Endothelial cell of hepatic sinusoid (primary cell): Measurements from ENCODE around the gene CFAP210.
"Not testable (repeated sequence)": the region's sequence is repeated elsewhere in the genome, so short reads cannot be mapped to it uniquely, and the experiment has no call there.

Experiments
- in situ Hi-C: cut with HindIII; loops from 2 replicates; pipeline ENCODE4 v1.10.0; 2017; ENCODE audit warnings: low sequenced_read_pairs

CFAP210 gene

GRCh38 chr2:169713331-169713730 lies 19.1 kb upstream of the CFAP210 start:
- in situ Hi-C loops = no loop called here

GRCh38 chr2:169712791-169713227 lies 18.6 kb upstream of the CFAP210 start:
- in situ Hi-C loops = no loop called here

GRCh38 chr2:169711751-169712509 lies 17.7 kb upstream of the CFAP210 start:
- in situ Hi-C loops = no loop called here

- in situ Hi-C loops = no loop called here
Observed at GRCh38 chr2:169709981-169710380, 15.8 kb upstream of the CFAP210 start.

- in situ Hi-C loops = no loop called here
Observed at GRCh38 chr2:169709331-169709730, 15.1 kb upstream of the CFAP210 start.

GRCh38 chr2:169707626-169708025 lies 13.4 kb upstream of the CFAP210 start:
- in situ Hi-C loops = no loop called here

GRCh38 chr2:169705927-169706326 lies 11.7 kb upstream of the CFAP210 start:
- in situ Hi-C loops = no loop called here

GRCh38 chr2:169704160-169704708 lies 10.0 kb upstream of the CFAP210 start:
- in situ Hi-C loops = loop anchor here (5.0 kb wide), 1 partner anchor 33 kb away; no protein-coding TSS in a partner anchor

- in situ Hi-C loops = loop anchor here (5.0 kb wide), 1 partner anchor 34 kb away; no protein-coding TSS in a partner anchor
Observed at GRCh38 chr2:169702996-169703395, 8.8 kb upstream of the CFAP210 start.

- in situ Hi-C loops = not testable (repeated sequence)
Observed at GRCh38 chr2:169699173-169699572, 5.0 kb upstream of the CFAP210 start.

- in situ Hi-C loops = no loop called here
Observed at GRCh38 chr2:169696381-169696780, 2.2 kb upstream of the CFAP210 start.

- in situ Hi-C loops = no loop called here
Observed at GRCh38 chr2:169694894-169695260, 672 bp upstream of the CFAP210 start.

GRCh38 chr2:169693360-169693759 lies 845 bp downstream of the CFAP210 start:
- in situ Hi-C loops = no loop called here

GRCh38 chr2:169692718-169693117 lies 1.5 kb downstream of the CFAP210 start:
- in situ Hi-C loops = no loop called here

GRCh38 chr2:169690958-169691357 lies 3.2 kb downstream of the CFAP210 start:
- in situ Hi-C loops = no loop called here

GRCh38 chr2:169687943-169688342 lies 6.3 kb downstream of the CFAP210 start:
- in situ Hi-C loops = not testable (repeated sequence)

- in situ Hi-C loops = not testable (repeated sequence)
Observed at GRCh38 chr2:169686825-169687224, 7.4 kb downstream of the CFAP210 start.

GRCh38 chr2:169684712-169685111 lies 9.5 kb downstream of the CFAP210 start:
- in situ Hi-C loops = not testable (repeated sequence)

GRCh38 chr2:169684135-169684565 lies 10.1 kb downstream of the CFAP210 start:
- in situ Hi-C loops = no loop called here

- in situ Hi-C loops = no loop called here
Observed at GRCh38 chr2:169683425-169684134, 10.6 kb downstream of the CFAP210 start.

- in situ Hi-C loops = no loop called here
Observed at GRCh38 chr2:169683054-169683424, 11.2 kb downstream of the CFAP210 start.

GRCh38 chr2:169676850-169677249 lies 17.4 kb downstream of the CFAP210 start:
- in situ Hi-C loops = no loop called here
